ENCODE results near the gene ZBP1. TPM values are rescaled to one million over a fixed set of nuclear protein-coding genes. Genes with fewer than 3 reads are reported as not detected.

ZBP1 gene
- total RNA-seq, 1 experiment from 2014 or later = not detected

DNA sequence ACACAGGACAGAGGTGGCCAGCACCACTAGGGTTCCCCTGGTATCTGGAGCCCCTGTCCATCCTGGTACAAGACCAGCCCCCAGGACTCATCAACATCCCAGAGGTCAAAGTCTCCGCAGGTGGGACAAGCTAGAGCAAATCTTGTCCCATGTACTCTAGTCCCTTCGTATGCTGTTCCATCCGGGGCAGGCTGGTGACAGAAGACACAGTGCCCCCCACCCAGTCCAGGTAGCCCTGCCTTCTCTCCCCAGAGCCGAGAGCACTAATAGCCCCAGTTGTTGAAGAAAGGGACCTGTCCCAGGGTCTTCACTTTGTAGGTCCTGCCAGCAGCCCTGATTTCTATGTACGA is 38.2 kb downstream of the ZBP1 start:
- Histone ChIP-seq H4K20me1 (ENCODE audit: insufficient read depth) (no peaks in the 10 kb centered on the region), H3K79me2 (ENCODE audit: insufficient read depth, low read length) (no peaks in the 10 kb centered on the region), H3K27ac (ENCODE audit: low read depth, low read length) (no peak overlapping the region), H3K36me3 (ENCODE audit: control insufficient read depth in 1 of 2, insufficient read depth in 2 of 2, low read length in 2 of 2) (no peaks in the 10 kb centered on the region), H3K4me1 (ENCODE audit: control insufficient read depth in 1 of 2, insufficient read depth in 2 of 2, low read length in 2 of 2) (no peaks in the 10 kb centered on the region), H3K4me2 (ENCODE audit: low read length) (no peak overlapping the region), H3K27me3 (ENCODE audit: insufficient read depth, low read length) (peaks cover 55% of the 10 kb centered on the region), H2AFZ (ENCODE audit: low read depth, low read length, poor library complexity, severe bottlenecking) (no peak overlapping the region), H3K4me3 (replicated peaks in 1 of 2; ENCODE audit: low read depth in 1 of 2, low read length in 2 of 2) (no peak overlapping the region), H3K9me2 (ENCODE audit: insufficient read depth) (no peaks in the 10 kb centered on the region), H3K9me3 (ENCODE audit: control insufficient read depth in 1 of 2, insufficient read depth in 1 of 2, low read depth in 1 of 2, low read length in 2 of 2) (no peaks in the 10 kb centered on the region), H3K9ac (ENCODE audit: low read length) (no peak overlapping the region)
- ChIA-PET RAD21 (ENCODE audit: low non-redundant PET in 1 of 2, low total read pairs in 2 of 2, uncharacterized antibody in 2 of 2, unreplicated experiment in 2 of 2) (no interaction called here), POLR2A (no interaction called here), CTCF (no interaction called here)
- no peak for TF ChIP-seq POLR2AphosphoS5 (IDR thresholded peaks at IDR 0.05; ENCODE audit: low read depth, low read length)
- TF ChIP-seq, protein P1, sequence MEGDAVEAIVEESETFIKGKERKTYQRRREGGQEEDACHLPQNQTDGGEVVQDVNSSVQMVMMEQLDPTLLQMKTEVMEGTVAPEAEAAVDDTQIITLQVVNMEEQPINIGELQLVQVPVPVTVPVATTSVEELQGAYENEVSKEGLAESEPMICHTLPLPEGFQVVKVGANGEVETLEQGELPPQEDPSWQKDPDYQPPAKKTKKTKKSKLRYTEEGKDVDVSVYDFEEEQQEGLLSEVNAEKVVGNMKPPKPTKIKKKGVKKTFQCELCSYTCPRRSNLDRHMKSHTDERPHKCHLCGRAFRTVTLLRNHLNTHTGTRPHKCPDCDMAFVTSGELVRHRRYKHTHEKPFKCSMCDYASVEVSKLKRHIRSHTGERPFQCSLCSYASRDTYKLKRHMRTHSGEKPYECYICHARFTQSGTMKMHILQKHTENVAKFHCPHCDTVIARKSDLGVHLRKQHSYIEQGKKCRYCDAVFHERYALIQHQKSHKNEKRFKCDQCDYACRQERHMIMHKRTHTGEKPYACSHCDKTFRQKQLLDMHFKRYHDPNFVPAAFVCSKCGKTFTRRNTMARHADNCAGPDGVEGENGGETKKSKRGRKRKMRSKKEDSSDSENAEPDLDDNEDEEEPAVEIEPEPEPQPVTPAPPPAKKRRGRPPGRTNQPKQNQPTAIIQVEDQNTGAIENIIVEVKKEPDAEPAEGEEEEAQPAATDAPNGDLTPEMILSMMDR (IDR thresholded peaks at IDR 0.05 in 2 of 3, conservative IDR thresholded peaks at IDR 0.05 in 1 of 3; ENCODE audit: borderline replicate concordance in 1 of 3, insufficient read depth in 1 of 3, low read depth in 2 of 3, low read length in 2 of 3) = no peak
- TF ChIP-seq ELF1 (IDR thresholded peaks at IDR 0.05; ENCODE audit: borderline replicate concordance, low read depth) = no peak
- no peak for TF ChIP-seq POLR2A (IDR thresholded peaks at IDR 0.05; ENCODE audit: borderline replicate concordance, extremely low read depth, insufficient read depth, insufficient read length)
- TF ChIP-seq ZNF274 (IDR thresholded peaks at IDR 0.05; ENCODE audit: low read depth, low read length) = no peak
- TF ChIP-seq EZH2phosphoT487 (IDR thresholded peaks at IDR 0.05; ENCODE audit: borderline replicate concordance) = no peak
- TF ChIP-seq SP1 (IDR thresholded peaks at IDR 0.05; ENCODE audit: low read depth) = no peak
- TF ChIP-seq CBX3 (IDR thresholded peaks at IDR 0.05; ENCODE audit: low read depth) = no peak
- no peak for TF ChIP-seq ZFX (IDR thresholded peaks at IDR 0.05)
- TF ChIP-seq YY1 (IDR thresholded peaks at IDR 0.05; ENCODE audit: extremely low read depth, insufficient replicate concordance, low read depth, low read length) = no peak
- TF ChIP-seq, protein P2, sequence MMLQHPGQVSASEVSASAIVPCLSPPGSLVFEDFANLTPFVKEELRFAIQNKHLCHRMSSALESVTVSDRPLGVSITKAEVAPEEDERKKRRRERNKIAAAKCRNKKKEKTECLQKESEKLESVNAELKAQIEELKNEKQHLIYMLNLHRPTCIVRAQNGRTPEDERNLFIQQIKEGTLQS (IDR thresholded peaks at IDR 0.05) = no peak
- no peak for TF ChIP-seq SIN3A (IDR thresholded peaks at IDR 0.05; ENCODE audit: low read depth)
- no peak for TF ChIP-seq TCF7L2 (IDR thresholded peaks at IDR 0.05; ENCODE audit: borderline replicate concordance, extremely low read depth, insufficient read depth, insufficient read length)
- no peak for TF ChIP-seq JUND (IDR thresholded peaks at IDR 0.05)
- TF ChIP-seq, protein P3, sequence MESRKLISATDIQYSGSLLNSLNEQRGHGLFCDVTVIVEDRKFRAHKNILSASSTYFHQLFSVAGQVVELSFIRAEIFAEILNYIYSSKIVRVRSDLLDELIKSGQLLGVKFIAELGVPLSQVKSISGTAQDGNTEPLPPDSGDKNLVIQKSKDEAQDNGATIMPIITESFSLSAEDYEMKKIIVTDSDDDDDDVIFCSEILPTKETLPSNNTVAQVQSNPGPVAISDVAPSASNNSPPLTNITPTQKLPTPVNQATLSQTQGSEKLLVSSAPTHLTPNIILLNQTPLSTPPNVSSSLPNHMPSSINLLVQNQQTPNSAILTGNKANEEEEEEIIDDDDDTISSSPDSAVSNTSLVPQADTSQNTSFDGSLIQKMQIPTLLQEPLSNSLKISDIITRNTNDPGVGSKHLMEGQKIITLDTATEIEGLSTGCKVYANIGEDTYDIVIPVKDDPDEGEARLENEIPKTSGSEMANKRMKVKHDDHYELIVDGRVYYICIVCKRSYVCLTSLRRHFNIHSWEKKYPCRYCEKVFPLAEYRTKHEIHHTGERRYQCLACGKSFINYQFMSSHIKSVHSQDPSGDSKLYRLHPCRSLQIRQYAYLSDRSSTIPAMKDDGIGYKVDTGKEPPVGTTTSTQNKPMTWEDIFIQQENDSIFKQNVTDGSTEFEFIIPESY (IDR thresholded peaks at IDR 0.05; ENCODE audit: extremely low read depth, insufficient replicate concordance, low read length) = no peak
- TF ChIP-seq CEBPB (IDR thresholded peaks at IDR 0.05; ENCODE audit: low read depth) = no peak
- TF ChIP-seq SRF (IDR thresholded peaks at IDR 0.05; ENCODE audit: low read depth) = no peak
- TF ChIP-seq, protein P4, sequence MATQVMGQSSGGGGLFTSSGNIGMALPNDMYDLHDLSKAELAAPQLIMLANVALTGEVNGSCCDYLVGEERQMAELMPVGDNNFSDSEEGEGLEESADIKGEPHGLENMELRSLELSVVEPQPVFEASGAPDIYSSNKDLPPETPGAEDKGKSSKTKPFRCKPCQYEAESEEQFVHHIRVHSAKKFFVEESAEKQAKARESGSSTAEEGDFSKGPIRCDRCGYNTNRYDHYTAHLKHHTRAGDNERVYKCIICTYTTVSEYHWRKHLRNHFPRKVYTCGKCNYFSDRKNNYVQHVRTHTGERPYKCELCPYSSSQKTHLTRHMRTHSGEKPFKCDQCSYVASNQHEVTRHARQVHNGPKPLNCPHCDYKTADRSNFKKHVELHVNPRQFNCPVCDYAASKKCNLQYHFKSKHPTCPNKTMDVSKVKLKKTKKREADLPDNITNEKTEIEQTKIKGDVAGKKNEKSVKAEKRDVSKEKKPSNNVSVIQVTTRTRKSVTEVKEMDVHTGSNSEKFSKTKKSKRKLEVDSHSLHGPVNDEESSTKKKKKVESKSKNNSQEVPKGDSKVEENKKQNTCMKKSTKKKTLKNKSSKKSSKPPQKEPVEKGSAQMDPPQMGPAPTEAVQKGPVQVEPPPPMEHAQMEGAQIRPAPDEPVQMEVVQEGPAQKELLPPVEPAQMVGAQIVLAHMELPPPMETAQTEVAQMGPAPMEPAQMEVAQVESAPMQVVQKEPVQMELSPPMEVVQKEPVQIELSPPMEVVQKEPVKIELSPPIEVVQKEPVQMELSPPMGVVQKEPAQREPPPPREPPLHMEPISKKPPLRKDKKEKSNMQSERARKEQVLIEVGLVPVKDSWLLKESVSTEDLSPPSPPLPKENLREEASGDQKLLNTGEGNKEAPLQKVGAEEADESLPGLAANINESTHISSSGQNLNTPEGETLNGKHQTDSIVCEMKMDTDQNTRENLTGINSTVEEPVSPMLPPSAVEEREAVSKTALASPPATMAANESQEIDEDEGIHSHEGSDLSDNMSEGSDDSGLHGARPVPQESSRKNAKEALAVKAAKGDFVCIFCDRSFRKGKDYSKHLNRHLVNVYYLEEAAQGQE (IDR thresholded peaks at IDR 0.05; ENCODE audit: low read depth) = no peak
- intact Hi-C loops (cut with micrococcal nuclease) = no loop called here
- no TSS peak for BruUV-seq (replicated peaks)
- ATAC-seq = no peak
- no peak for DNase-seq (ENCODE audit: low read depth, low spot score)

Measured in HCT116 (cell line).